Medulla oblongata (tissue), 1 donor: Measurements from ENCODE around the gene RIPOR1.
"Not testable (repeated sequence)": the region's sequence is repeated elsewhere in the genome, so short reads cannot be mapped to it uniquely, and the experiment has no call there.

Experiments
- DNase-seq: peaks from one replicate; pipeline ENCODE4 v3.0.0-alpha.2; 2015; ENCODE audit errors: extremely low spot score

The RIPOR1 gene

GRCh38 chr16:67517661-67518423 is 10.8 kb upstream of the RIPOR1 start:
- DNase-seq = no peak

GRCh38 chr16:67518676-67519075 is 10.0 kb upstream of the RIPOR1 start:
- no peak for DNase-seq

DNA sequence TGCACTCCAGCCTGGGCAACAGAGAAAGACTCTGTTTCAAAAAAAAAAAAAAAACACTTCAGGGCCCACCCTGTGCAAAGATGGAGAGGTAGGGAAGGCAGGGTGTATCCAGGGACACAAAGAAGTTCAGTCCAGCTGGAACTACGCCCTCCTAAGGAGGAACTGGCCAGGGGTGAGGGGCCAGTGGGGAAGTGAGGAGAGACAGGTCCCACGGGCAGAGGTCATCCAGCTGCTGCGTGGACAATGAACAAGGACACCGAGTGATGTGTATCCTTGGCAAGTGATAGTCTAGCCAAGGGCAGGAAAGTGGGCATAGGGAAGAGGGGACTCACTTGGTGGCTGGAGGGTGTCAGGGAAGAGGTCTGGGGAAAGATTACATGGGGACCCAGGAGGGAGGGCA is 9.4 kb upstream of the RIPOR1 start:
- DNase-seq = no peak

DNA sequence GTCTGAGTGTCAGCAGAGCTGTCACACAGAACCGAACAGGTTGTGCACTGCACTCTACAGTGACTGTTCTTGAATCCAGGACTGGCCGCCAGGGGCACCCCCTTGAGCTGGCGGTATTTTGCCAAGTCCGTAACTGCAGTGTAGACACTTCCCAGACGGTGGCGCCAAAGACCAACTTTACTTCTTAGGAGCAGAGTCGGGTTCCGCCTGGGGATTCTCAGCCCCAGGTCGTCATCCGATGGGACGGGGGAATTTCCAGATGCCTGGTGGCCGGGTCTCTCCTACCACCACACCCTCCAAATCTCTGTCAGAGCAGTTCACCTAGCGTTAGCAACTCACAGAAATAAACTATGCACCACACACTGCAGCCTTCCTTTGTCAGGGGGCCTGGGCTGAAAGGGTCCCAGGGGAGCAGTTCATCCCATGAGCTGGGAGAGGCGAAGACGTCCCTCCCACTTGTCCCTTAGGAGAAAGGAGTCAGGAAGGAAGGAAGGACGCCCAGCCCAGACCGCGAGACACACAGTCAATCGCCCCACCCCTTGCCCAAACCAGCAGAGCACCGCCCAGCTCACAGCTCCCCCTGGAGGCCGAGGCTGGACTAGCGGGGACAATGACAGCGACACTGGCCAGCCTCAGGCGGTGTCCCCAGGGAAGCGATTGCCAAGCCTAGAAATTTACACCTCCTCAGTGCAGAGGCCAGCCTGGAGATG is 7.4 kb upstream of the RIPOR1 start:
- DNase-seq = peak; percentile 98

DNA sequence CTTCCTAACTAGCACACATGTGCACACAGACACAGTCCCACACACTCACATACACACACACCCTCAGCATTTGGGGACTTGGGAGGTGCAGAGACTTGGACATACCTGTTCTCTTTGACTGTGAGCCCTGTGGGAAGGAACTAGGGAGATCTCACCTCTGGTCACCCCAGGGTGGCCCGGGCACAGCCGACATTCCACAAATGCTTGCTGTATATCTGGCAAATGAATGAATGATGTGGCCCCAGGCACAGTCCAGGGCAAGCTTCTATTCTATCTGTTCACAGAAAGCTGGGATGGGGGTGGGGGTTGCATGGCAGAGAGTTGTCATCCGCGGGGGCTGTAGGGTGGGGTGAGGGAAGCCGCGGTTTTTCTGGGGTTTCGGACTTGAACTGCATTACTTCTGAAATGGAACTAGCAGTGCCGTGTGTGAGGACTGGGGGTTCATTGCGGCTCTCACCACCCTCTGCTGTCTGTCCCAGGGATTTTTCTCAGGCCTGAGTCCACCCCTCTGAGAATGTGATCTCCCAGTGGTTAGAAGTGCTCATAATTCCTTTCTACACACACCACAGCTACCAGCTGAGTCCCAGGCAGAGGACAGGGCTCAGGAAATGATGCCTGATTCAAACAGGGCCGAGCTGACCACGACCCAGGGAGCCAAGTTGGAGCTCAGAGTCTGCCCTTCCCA is 3.3 kb upstream of the RIPOR1 start:
- no peak for DNase-seq

- DNase-seq = no peak
Observed at GRCh38 chr16:67526149-67526791, 2.4 kb upstream of the RIPOR1 start.

DNA sequence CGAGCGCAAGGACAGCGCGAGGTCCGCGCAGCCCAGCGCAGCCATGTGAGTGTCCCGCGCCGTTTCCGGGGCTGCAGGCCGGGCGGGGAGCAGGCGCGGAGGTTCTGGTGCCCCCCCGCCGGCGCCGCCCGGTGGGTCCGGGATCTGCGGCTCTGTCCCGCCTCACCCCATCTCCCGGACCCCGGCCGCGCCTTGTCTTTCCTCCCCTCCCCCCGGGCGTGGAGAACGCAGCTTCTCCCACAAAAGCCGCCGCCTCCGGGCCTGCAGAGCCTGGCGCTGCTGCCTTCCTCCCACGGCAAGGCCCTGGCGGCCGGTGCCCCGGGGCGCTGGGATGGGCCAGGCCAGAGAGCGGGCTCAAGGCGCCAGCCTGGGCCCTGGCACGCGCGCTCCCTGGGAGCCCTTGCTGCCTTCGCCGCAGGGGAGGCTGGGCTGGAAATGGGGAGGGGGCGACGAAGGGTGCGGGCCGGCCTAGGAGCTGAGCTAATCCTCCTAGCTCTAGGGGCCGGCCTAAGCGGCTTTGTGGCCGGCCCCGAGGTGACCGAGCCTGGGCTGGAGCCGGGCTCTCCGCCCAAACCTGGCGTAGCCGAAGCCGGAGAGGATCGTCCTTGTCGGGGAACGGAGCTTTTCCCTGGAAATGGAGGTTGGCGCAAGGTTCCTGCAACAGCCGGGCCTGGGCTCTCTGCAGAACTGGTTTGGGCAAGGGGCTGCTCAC is 397 bp downstream of the RIPOR1 start:
- peak; percentile 40 for DNase-seq

GRCh38 chr16:67529582-67530012 is 968 bp downstream of the RIPOR1 start:
- no peak for DNase-seq

DNA sequence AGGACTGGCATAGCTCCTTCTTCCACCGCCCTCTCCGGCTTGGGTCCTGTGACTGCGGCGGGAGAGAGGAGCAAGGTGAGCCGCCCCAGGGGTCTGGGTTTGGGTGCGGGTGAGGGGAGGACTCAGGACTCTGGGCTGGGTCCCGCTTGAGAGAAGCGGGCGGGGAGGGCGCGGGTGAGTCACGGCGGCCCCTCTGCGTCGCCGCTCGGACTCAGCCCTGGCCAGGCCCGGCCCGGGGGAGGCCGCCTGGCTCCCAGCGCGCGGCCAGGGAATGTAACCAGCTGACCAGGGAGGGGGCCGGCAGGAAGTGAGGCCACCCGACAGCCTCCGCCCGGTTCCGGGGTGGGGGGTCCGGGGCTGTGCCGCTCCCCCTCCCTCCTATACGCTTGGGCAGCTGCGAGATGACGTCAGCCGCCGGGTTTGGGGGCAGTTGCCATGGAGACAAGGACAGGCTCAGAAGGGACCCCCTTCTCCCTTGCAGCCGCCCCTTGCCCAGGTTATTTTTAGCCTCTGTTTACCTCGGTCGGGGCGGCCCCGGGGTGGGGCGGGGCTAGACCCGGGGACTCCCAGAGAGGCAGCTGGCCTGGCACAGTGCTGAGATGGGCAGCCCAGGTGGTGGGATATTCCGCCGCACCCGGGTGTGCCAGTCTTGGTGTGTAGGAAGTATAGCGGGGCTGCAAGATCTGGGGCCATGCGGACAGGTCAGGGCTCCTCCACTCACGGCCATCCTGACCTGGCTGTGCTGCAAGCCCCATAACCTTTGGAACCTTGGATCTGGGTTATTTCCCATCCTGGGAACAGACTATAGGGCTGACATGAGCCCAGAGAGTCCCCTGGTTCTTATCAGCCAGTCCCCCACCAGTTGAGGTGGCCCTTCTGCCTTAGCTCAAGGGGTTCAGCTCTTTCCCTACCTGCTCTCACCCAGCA is 1.6 kb downstream of the RIPOR1 start:
- DNase-seq = peak; percentile 71

GRCh38 chr16:67531247-67531646 is 2.6 kb downstream of the RIPOR1 start:
- peak; percentile 83 for DNase-seq

GRCh38 chr16:67533024-67533560 is 4.5 kb downstream of the RIPOR1 start:
- DNase-seq = no peak

GRCh38 chr16:67533987-67534386 is 5.4 kb downstream of the RIPOR1 start:
- DNase-seq = not testable (repeated sequence)

- no peak for DNase-seq
Observed at GRCh38 chr16:67534431-67534830, 5.8 kb downstream of the RIPOR1 start.

GRCh38 chr16:67535201-67535600 is 6.6 kb downstream of the RIPOR1 start:
- no peak for DNase-seq

- peak; percentile 58 for DNase-seq
Observed at GRCh38 chr16:67537270-67537635, 8.6 kb downstream of the RIPOR1 start.

GRCh38 chr16:67537636-67538591 is 9.3 kb downstream of the RIPOR1 start:
- DNase-seq = peak; percentile 57

DNA sequence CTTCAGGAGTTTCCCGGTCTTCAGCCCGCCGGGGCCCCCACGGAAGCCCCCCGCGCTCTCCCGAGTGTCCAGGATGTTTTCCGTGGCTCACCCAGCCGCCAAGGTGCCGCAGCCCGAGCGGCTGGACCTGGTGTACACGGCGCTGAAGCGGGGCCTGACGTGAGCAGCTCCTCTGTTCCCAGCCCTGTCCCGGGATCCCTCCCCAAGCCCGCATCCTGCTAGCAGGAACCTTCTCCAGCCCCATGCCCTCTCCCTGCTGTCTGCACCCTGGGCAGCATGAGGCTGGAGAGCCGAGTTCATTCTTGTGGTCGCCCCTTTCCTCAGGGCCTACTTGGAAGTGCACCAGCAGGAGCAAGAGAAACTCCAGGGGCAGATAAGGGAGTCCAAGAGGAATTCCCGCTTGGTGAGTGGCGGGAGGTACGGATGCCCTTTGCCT is 10.1 kb downstream of the RIPOR1 start:
- DNase-seq = no peak

GRCh38 chr16:67539271-67539670 is 10.6 kb downstream of the RIPOR1 start:
- no peak for DNase-seq
